ENCODE data around the gene GORAB.

Gene GORAB

DNA sequence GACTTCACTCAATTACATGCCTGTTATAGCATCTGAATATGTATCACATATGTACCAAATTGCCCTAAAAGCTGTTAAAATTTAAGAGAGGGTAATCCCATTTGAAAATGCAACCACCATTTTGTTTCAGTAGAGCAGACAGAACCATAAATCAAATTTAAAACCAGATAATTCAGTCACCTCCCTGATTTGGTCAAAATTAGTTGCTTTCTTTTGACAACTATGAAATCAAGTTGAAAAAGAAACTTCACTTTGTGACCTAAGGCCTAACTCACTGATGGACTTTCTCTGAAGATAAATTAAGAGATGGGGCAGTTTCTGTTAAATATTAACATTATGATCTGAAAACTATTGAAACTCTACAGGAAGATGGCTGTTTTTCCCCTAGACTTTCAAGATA is 6.7 kb downstream of the GORAB start:
- no peak for DNase-seq (ENCODE audit: low spot score)

DNA sequence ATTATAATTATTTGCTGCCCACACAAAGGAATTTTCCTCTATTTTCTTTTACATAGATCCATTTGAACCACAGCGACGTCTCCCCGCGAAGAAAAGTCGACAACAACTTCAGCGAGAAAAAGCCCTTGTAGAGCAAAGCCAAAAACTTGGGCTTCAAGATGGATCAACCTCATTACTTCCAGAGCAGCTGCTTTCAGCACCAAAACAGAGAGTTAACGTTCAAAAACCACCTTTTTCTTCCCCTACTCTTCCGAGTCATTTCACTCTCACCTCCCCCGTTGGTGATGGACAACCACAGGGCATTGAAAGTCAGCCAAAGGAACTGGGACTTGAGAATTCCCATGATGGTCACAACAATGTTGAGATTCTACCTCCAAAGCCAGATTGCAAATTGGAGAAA is 7.2 kb downstream of the GORAB start:
- DNase-seq (ENCODE audit: low spot score): no peak

DNA sequence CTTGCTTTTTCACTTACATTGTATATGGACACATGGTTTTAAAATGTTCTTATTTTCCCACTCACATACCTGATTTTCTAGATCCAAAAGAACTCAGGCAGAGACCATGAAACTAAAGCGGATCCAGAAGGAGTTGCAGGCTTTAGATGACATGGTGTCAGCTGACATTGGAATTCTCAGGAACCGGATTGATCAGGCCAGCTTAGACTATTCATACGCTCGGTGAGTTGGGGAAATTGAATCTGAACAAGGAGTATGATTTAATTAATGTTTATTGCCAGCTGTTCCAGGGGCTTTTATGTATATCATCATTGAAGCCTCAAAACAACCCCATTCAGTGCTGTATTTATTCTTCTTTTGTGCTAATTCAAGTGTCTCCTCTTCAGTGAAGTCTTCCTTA is 12.7 kb downstream of the GORAB start:
- DNase-seq (ENCODE audit: low spot score): no peak

DNA sequence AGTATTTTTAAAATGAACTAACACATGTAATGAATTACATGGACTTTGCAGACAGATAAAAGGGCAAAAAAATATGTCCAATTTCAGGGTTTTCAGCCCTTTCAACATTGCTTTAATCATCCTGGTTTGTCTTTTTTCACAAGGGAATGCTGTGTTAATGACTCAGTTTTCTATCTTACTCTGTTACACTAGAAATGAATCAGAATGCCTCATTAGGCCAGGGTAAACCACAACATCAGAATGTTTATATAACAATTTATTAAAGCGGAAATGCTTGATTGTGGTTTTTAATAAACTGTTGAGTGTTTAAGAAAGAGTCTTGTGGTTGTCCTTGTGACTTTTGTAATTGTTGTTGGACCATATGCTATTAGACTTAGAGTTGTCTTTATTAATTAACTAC is 13.5 kb downstream of the GORAB start:
- no peak for DNase-seq (ENCODE audit: low spot score)

DNA sequence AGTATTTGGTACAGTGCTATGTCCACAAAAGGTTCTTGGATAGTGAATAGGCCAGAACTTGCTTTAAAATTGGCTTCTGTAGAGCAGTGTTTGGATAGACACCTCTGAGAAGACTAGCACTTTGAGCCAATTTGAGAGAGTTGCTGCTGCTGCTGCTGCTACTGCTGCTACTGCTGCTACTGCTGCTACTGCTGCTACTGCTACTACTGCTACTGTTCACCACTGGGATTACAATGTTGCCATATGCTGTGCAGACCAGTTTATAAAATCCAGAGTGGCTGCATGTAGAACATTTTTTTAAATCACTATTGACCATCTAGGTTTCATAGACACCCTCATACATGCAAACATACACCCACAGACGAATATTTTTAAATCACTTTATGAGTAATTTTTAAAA is 15.3 kb downstream of the GORAB start:
- no peak for DNase-seq (ENCODE audit: low spot score)

DNA sequence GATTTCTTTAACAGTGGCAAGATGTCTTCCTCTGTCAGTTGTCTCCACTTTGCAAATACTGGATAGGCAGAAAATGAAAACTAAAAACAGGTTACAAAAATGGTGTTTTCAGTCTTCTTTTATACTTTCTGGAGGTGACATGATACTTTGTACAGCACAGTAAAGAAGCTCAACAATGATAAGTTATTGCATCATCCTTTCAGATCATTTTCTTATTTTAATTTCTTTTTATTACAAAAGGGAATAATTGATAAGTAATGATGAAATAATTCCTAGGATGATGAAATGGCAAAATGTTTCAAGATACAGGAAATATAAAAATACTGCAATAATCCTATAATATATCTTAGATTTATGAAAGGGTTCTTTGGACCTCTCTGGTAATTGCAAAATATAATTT is 16.5 kb downstream of the GORAB start:
- DNase-seq (ENCODE audit: low spot score): no peak

DNA sequence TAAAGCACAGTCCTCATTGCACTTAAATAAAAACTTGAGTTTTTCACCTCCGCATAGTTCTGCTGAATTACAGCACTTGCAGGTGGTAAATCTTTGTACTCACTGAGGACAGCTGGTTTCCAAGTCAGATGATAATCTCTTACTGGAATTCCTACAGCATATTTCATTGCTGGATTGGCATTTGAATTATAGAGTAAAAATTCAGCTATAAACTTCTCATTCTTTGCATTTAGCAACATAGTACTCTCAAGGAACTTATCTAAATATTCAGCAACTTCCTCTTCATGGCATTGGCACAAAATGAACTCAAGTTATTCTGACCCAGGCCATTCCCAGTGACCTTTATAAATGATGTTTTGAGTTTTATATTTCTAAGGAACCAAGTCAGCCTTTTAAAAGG is 23.4 kb downstream of the GORAB start:
- DNase-seq (ENCODE audit: low spot score): no peak

DNA sequence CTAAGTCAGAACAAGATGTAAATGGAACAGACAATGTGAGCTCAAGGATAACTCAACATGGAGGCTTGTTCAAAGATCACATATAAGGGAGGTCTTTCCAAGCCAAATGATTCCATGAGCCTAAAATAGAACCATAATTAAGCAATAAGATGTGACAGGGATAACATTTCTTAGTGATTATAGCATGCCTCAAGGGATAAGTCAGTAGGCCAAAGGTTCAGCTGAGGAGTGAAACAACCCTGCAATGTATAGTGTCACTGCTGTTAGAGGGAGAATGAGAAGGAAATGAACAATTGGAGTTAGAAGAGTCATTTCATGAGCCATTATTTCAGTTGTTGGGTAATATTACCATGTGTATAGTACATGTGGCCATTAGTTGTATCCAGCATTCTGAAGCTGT is 25.0 kb downstream of the GORAB start:
- no peak for DNase-seq (ENCODE audit: low spot score)

DNA sequence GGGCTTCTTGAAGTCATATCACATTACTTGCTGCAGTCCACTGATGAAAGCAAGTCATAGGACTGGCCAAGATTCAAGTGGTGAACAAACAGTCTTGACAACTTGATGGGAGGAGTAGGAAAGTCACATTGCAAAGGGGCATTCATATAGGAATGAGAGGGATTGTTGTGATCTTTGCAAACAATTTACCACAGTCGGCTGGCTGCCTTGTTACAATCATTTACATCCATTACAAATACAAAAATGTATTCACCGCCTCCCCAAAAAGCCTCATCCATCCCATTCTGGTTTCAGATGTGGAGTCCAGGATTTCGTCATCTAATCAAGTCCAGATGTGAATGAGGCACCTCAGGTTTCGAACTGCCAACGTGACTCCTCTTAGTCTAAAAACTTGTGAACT is 26.8 kb downstream of the GORAB start:
- no peak for DNase-seq (ENCODE audit: low spot score)

DNA sequence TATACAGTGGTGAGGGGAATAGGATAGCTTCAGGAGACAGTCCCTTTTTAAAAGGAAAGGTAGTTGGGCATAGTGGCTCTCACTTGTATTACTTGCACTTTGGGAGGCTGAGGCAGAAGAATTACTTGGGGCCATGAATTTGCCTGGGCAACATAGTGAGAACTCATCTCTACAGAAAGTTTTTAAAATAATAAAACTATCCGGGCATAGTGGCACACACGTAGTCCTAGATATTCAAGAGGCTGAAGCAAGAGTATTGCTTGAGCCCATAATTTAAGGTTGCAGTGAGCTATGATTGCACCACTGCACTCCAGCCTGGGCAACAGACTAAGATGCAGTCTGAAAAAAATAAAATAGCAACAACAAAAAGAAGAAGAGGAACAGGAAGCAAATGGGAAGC is 27.2 kb downstream of the GORAB start:
- no peak for DNase-seq (ENCODE audit: low spot score)

DNA sequence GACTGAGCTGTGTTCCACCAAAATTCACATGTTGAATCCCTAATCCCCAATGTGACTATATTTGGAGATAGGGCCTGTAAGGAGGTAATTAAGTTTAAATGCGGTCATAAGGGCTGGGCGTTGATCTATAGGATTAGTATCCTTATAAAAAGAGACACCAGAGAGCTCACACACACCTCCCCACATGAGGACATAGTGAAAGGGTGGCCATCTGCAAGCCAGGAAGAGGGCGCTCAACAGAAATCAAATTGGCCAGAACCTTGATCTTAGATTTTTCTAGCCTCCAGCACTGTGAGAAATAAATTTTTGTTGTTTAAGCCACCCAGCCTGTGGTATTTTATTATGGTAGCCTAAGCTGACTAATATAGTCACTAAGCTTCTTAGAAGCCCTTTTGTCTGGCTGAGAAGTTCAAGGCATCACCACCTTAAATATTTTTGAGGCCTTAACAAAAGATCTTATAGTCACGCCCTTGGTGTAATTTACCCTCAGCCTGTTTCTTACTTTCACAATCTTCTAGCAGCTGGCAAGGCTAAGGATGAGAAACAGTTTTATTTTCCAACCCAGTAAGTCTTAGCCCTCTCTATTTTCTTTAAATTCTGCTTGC is 28.8 kb downstream of the GORAB start:
- no peak for DNase-seq (ENCODE audit: low spot score)

DNA sequence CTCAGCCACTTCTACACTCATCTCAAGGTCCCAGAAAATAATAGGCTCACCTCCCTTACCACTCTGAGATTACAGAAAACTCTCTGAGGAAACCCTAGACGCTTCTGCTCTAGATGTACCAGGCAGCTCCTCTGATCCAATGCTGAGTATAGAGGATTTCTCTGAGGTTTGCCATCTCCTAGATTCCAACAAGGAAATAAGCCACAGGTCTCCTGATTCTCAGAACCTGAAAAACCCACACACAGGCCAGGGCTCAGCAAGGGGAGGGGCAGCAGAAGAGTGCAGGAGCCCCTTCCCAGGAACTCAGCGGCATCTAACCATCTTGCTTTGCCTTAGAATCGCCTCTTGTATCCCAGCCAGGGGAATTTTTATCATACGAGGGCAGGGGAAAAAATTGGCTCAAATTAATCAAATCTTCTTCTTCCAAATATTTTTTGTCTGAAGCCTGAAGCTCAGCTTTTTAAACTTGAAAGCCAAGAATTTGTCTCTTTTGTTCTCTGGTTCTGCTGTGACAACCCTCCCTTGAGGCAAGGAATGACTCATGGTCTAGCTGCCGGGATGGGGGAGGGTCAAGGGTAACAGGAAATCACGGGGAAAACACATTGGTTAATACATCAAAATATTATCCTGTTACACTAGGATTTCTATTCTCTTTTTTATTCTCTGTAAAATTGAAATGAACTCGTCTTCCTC is 30.8 kb downstream of the GORAB start:
- DNase-seq (ENCODE audit: low spot score): no peak

DNA sequence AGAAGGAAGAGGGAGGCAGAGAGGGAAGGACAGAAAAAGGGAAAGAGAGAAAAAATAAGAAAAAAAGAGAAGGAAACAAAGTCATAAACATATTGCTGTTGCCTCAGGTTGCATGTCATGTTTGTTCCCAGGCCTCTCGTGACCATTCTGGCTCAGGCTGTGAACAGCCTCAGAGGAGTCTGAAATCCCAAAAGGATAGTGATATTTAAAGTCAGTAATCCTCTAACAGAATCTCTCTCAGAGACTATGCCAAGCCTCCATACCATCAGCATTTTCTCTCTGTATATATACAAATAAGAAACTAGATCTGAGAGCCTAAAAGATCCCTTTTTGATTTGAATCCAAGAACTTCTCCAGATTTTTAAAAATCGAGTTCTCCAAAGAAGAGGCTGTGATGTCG is 35.2 kb downstream of the GORAB start:
- no peak for DNase-seq (ENCODE audit: low spot score)

DNA sequence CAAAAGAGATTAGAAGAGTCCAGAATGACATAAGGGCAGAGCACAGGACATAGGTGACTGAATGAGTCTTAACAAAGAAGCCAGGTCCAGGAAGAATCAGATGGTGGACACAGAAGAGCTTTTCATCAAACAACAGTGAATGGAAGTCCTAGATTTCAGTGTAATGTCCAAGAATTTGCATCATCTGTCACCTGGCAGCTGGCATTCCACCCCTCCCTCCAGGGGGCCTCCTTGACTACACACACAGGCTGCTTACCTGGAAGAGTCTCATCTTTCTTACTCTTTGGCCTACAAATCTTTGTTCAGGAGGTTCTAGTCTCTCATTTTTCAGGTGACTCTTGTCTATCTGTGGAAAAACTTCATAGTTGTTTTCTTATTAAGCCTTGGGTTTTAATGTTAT is 36.2 kb downstream of the GORAB start:
- DNase-seq (ENCODE audit: low spot score): no peak

DNA sequence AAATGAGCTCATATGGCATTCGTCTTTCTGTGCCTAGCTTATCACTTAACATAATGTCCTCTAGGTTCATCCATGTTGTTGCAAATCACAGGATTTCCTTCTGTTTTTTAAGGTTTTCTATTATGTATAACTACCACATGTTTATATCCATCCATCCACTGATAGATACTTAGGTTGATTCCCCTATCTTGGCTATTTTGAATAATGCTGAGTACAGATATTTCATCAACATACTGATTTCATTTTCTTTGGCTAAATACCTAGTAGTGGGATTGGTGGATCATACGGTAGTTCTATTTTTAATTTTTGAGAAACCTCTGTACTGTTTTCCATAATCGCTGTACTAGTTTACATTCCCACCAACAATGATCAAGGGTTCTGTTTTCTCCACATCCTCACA is 45.0 kb downstream of the GORAB start:
- no peak for DNase-seq (ENCODE audit: low spot score)

DNA sequence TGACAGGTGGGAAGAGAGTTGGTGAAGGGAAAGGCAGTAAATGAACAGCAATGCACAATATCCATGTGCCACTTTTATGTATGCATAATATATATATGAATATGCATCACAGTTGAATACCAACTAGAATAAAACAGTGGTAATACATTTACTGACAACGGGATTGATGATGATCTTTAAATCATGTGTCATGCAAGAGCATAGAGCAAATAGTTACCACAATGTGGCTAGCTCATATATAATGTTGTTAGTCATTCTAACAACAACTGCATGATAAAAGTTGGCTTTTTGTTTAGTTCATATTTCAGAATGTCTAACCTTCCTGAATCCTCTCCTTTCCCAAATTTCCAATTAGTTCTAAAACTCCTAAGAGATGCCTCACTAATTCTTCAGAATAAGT is 46.4 kb downstream of the GORAB start:
- no peak for DNase-seq (ENCODE audit: low spot score)

DNA sequence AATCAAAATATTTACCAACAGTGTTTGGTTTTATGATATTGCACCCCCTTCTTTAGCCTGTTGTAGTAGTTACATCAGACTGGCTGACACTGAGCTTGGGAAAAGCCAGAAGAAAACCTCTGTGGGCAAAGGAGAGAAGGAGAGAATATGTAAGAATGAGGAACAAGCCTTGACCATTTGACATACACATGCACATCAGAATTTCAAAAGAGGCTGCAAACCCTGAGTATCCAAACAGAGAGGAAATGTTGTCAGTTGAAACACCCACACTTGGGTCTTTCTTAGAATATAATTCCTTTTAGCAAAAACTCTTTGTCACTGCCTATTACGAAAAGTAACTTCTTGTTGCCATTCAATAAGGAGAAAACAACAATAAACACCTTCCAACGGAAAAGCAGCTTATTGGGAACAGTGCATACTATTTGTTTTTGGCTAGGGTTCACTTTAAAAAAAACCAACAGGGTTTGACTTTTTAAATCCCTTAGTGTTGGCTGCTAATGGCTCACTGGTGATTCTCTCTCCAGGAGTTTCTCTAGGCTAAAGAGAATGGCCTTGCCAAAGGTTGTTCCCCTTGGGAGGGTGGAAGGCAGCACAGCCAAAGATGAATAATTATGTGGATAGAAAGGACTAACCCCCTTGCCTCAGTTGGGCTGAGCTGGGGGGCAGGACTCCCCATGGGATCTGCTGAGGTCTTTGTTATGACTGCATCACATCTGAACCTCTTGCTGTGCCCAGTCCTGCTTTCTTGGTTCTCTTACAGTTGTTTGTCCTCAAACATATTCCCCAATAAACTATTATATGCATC is 48.9 kb downstream of the GORAB start:
- no peak for DNase-seq (ENCODE audit: low spot score)

DNA sequence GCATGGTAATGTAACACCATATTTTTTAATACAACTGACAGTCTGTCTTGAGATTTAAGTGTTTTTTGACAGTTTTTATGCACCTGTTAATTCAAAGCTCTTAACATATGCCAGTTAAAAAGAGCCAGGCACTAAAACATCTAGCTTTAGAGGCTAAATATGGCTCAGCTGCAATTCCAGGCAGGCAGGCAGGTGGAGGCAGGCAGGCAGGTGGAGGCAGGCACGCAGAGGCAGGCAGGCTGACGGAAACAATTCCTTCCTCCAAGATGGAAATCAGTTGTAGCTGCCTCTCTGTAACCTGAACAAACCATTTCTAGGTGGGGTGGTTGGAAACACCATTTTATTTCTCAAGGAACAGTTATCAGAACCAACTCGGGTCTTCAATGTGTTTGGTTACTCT is 51.2 kb downstream of the GORAB start:
- no peak for DNase-seq (ENCODE audit: low spot score)

DNA sequence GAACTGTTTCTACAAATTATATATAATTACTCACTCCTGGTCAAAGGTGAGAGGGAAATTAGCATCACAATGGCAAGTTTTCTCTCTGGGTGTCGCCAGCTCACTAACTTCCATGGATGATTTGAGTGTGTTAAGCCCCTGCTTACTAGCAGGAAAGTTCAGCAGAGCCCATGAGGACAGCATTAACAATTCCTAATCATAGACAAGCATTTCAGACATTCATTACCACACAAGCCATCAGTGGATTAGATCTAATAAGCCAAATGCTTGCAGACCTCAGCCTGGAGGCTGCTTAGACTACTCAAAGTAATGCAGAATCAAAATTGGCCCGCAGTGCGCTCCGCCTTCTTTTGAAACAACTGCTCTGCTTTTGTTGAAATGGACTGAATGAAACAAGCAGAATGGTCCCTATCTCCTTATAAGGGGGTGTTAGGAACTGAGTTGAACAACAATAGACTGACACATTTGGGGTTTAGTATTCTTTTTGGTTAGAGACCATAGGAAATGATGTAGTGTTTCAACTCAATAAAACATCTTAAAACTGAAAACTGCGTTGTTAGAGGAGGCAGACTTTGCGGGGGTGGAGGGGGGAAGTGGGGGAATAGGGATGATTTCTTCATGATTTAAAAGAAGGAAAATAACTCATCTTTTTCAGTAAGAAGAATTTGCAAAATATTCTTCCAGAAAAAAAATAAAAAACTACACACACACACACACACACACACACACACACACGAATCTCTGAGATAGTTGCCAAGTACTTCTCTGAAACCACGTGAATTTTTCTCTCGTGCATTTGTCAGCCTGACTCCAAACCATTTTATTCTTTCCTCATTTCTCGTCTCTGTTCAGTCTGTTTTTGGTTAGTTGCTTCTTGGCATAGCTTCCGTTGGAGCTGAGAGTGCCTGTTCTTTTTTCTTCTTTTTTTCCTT is 54.6 kb downstream of the GORAB start:
- DNase-seq (ENCODE audit: low spot score): peak; percentile 58

DNA sequence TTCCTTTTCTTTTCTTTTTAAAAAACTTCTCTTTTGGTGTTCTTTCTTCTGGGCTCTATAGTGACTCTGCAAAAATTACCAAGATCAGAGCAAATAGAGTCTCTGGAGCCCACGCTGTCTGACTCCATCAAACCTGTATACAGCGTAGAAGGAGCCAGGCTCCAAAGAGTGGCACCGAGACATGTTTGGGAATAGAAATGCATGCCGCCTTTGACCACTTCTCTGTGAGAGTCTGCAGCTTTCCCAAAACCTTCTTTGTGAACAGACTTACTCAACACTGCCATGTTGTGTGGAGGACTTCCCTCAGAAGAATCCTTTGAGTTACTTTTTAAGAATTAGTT is 55.3 kb downstream of the GORAB start:
- DNase-seq (ENCODE audit: low spot score): no peak

DNA sequence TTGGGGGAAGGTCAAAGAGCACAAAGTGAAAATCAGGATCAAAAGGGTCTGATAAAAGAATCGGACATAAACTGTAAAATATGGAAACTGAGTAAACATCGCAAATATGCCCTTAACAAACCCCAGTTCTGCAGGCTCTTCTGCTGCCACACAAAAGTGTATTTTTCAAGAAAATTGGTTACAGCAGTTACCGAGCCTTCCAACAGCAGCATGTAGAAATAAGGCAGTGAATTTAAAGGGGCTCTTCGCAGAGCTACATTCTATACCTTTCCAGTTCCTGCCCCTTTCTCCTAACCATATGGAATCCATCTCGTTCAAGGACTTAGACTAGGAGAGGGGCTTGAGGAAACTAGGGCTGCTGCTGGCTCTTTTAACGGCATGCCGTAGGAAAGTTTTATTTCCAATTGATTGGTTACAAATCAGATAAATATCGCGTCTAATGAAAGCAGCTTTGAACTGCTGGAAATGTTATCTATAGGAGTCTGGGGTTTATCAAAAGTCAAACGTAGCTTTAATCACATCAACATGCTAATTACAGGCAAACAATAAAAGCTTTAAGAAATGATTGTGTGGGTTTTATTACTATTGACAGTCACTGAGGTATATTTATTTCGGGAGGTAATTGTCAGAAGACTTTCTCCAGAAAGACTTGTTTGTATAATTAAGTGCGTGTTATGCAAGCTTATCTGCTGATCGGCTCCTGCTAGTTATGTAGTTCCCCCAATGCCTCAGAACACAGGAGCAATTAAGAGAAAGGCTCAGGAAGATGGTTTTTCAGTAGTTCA is 59.1 kb downstream of the GORAB start:
- DNase-seq (ENCODE audit: low spot score): no peak
